Mesenchymal stem cell (in vitro differentiated cells and primary cell): ENCODE measurements around the gene COBL.

ENCODE experiments used
- DNase-seq: peaks from one replicate; pipeline ENCODE4 v3.0.0-alpha.2; 2013
- H2AFZ ChIP-seq: one replicate; pipeline ENCODE4 v1.6.1; 2013; ENCODE audit warnings: low read depth, mild to moderate bottlenecking, control low read depth, inconsistent platforms, low read length, moderate library complexity
- H2AK5ac ChIP-seq: 2 replicates; pipeline ENCODE4 v1.6.1; 2013; ENCODE audit warnings: low read length, moderate library complexity, mild to moderate bottlenecking, inconsistent platforms; ENCODE audit not compliant: severe bottlenecking
- H2BK120ac ChIP-seq: one replicate; pipeline ENCODE4 v1.6.1; 2013; ENCODE audit warnings: low read depth, mild to moderate bottlenecking, inconsistent platforms, low read length, moderate library complexity
- H2BK12ac ChIP-seq, 2 experiments: one replicate each; pipeline ENCODE4 v1.6.1; 2013; ENCODE audit warnings: inconsistent platforms in 2 of 2, low read length in 2 of 2, mild to moderate bottlenecking in 2 of 2, moderate library complexity in 2 of 2, control low read depth in 1 of 2
- H2BK15ac ChIP-seq: one replicate; pipeline ENCODE4 v1.6.1; 2013; ENCODE audit warnings: mild to moderate bottlenecking, low read depth, inconsistent platforms; ENCODE audit not compliant: poor library complexity, severe bottlenecking
- H2BK5ac ChIP-seq: 2 replicates; pipeline ENCODE4 v1.6.1; 2013; ENCODE audit warnings: low read depth, mild to moderate bottlenecking, low read length, control low read depth, inconsistent platforms; ENCODE audit not compliant: poor library complexity, severe bottlenecking
- H3K14ac ChIP-seq, 2 experiments: one replicate each; pipeline ENCODE4 v1.6.1; 2013; ENCODE audit warnings: inconsistent platforms in 2 of 2, low read length in 2 of 2, control low read depth in 1 of 2, mild to moderate bottlenecking in 1 of 2, moderate library complexity in 1 of 2
- H3K18ac ChIP-seq, 2 experiments: one replicate each; pipeline ENCODE4 v1.6.1; 2013; ENCODE audit warnings: inconsistent platforms in 2 of 2, low read length in 2 of 2, control low read depth in 1 of 2, low read depth in 1 of 2, mild to moderate bottlenecking in 1 of 2
- H3K23ac ChIP-seq, 2 experiments: one replicate each; pipeline ENCODE4 v1.6.1; 2013; ENCODE audit warnings: inconsistent platforms in 2 of 2, low read length in 2 of 2, mild to moderate bottlenecking in 2 of 2, moderate library complexity in 2 of 2, control low read depth in 1 of 2
- H3K27ac ChIP-seq: 2 replicates; pipeline ENCODE4 v1.5.1; 2013; ENCODE audit warnings: mild to moderate bottlenecking, moderate library complexity, low read length, control low read depth, inconsistent platforms; ENCODE audit not compliant: poor library complexity, severe bottlenecking
- H3K27me3 ChIP-seq, 2 experiments: 2 replicates each; pipeline versions ENCODE4 v1.6.1 to v1.7.0; 2013; ENCODE audit warnings: low read length in 2 of 2, mild to moderate bottlenecking in 2 of 2, moderate library complexity in 2 of 2, control low read depth in 1 of 2, inconsistent platforms in 1 of 2; ENCODE audit not compliant: control insufficient read depth in 1 of 2, insufficient read depth in 1 of 2
- H3K36me3 ChIP-seq, 2 experiments: 2 replicates each; pipeline versions ENCODE4 v1.6.1 to v1.7.0; 2013; ENCODE audit warnings: low read length in 2 of 2, control low read depth in 1 of 2, inconsistent platforms in 1 of 2, low read depth in 1 of 2, mild to moderate bottlenecking in 1 of 2; ENCODE audit not compliant: insufficient read depth in 2 of 2, control insufficient read depth in 1 of 2
- H3K4ac ChIP-seq, 2 experiments: one replicate each; pipeline ENCODE4 v1.6.1; 2013; ENCODE audit warnings: inconsistent platforms in 2 of 2, low read length in 2 of 2, mild to moderate bottlenecking in 2 of 2, moderate library complexity in 2 of 2, control low read depth in 1 of 2, low read depth in 1 of 2
- H3K4me1 ChIP-seq: 2 replicates; pipeline ENCODE4 v1.6.1; 2013; ENCODE audit warnings: low read depth, low read length, control low read depth; ENCODE audit not compliant: control insufficient read depth, insufficient read depth
- H3K4me2 ChIP-seq: 2 replicates; pipeline ENCODE4 v1.6.1; 2013; ENCODE audit warnings: low read length, mild to moderate bottlenecking, inconsistent platforms; ENCODE audit not compliant: poor library complexity, severe bottlenecking
- H3K4me3 ChIP-seq, 2 experiments: 2 replicates each; pipeline versions ENCODE4 v1.5.1 to v1.7.0; 2013; ENCODE audit warnings: low read length in 2 of 2, mild to moderate bottlenecking in 2 of 2, control low read depth in 1 of 2, low read depth in 1 of 2; ENCODE audit not compliant: insufficient read depth in 1 of 2
- H3K79me1 ChIP-seq: replicated peaks from 2 replicates; pipeline ENCODE4 v1.6.1; 2013; ENCODE audit warnings: mild to moderate bottlenecking, control low read depth, low read length, inconsistent platforms; ENCODE audit not compliant: poor library complexity, severe bottlenecking
- H3K9ac ChIP-seq: 2 replicates; pipeline ENCODE4 v1.7.0; 2013; ENCODE audit warnings: mild to moderate bottlenecking, low read length, moderate library complexity
- H3K9me3 ChIP-seq: 2 replicates; pipeline ENCODE4 v1.7.0; 2013; ENCODE audit warnings: mild to moderate bottlenecking, low read length; ENCODE audit not compliant: control insufficient read depth
- H4K8ac ChIP-seq: one replicate; pipeline ENCODE4 v1.6.1; 2013; ENCODE audit warnings: inconsistent platforms, mild to moderate bottlenecking, low read length, moderate library complexity
- H4K91ac ChIP-seq: one replicate; pipeline ENCODE4 v1.6.1; 2013; ENCODE audit warnings: mild to moderate bottlenecking, low read length, inconsistent platforms
- WGBS: methylation state at CpG from one replicate; pipeline ENCODE4 v1.1.7; 2013; ENCODE audit warnings: mixed read lengths; 5-methylcytosine and 5-hydroxymethylcytosine counted together

The COBL gene

GRCh38 chr7:51233374-51233773, 83.2 kb downstream of the COBL start:
- Histone ChIP-seq H3K27ac (no peak overlapping the region), H2AFZ (no peak overlapping the region), H3K27me3 (peaks cover 0 to 34% of the 10 kb centered on the region in 2 experiments), H4K8ac (no peak overlapping the region), H3K14ac (no peak overlapping the region), H3K4me2 (no peak overlapping the region), H2AK5ac (no peak overlapping the region), H3K79me1 (no peaks in the 10 kb centered on the region), H4K91ac (no peak overlapping the region), H3K23ac (no peak overlapping the region), H3K4me3 (no peak overlapping the region), H3K9ac (no peak overlapping the region), H3K36me3 (no peaks in the 10 kb centered on the region), H3K4ac (no peak overlapping the region), H2BK15ac (no peak overlapping the region), H2BK120ac (no peak overlapping the region), H3K18ac (no peak overlapping the region), H2BK5ac (no peak overlapping the region), H3K9me3 (no peaks in the 10 kb centered on the region), H2BK12ac (no peak overlapping the region), H3K4me1 (no peaks in the 10 kb centered on the region)
- no peak for DNase-seq
- WGBS, result 89% methylated on average over 13 of the region's 13 CpGs

GRCh38 chr7:51230723-51231122, 85.9 kb downstream of the COBL start:
- Histone ChIP-seq H2BK15ac (no peak overlapping the region), H3K79me1 (no peaks in the 10 kb centered on the region), H4K8ac (no peak overlapping the region), H4K91ac (no peak overlapping the region), H3K4me2 (no peak overlapping the region), H2AK5ac (no peak overlapping the region), H2BK120ac (no peak overlapping the region), H3K9ac (no peak overlapping the region), H3K27ac (no peak overlapping the region), H3K4me1 (no peaks in the 10 kb centered on the region), H3K4ac (no peak overlapping the region), H3K23ac (no peak overlapping the region), H3K18ac (no peak overlapping the region), H3K14ac (no peak overlapping the region), H3K4me3 (no peak overlapping the region), H2AFZ (no peak overlapping the region), H2BK12ac (no peak overlapping the region), H2BK5ac (no peak overlapping the region), H3K9me3 (no peaks in the 10 kb centered on the region), H3K36me3 (no peaks in the 10 kb centered on the region), H3K27me3 (peaks cover 0 to 27% of the 10 kb centered on the region in 2 experiments)
- no peak for DNase-seq
- WGBS, result 83% methylated on average over 1 of the region's 5 CpGs

GRCh38 chr7:51230324-51230625, 86.3 kb downstream of the COBL start:
- peaks cover 0 to 27% of the 10 kb centered on the region in 2 experiments for H3K27me3 ChIP-seq
- no peaks in the 10 kb centered on the region for H3K9me3 ChIP-seq
- 89% methylated on average over 2 of the region's 2 CpGs for WGBS
- H3K4me2 ChIP-seq, result no peak overlapping the region
- H2AK5ac ChIP-seq, result no peak overlapping the region
- no peaks in the 10 kb centered on the region for H3K4me1 ChIP-seq
- H2BK12ac ChIP-seq, result no peak overlapping the region
- H3K27ac ChIP-seq, result no peak overlapping the region
- H3K14ac ChIP-seq, result no peak overlapping the region
- no peak overlapping the region for H2BK5ac ChIP-seq
- H2BK120ac ChIP-seq, result no peak overlapping the region
- no peak overlapping the region for H4K8ac ChIP-seq
- no peak overlapping the region for H2BK15ac ChIP-seq
- no peaks in the 10 kb centered on the region for H3K79me1 ChIP-seq
- DNase-seq, result no peak
- no peak overlapping the region for H3K4ac ChIP-seq
- no peak overlapping the region for H4K91ac ChIP-seq
- no peak overlapping the region for H3K4me3 ChIP-seq
- no peaks in the 10 kb centered on the region for H3K36me3 ChIP-seq
- H3K9ac ChIP-seq, result no peak overlapping the region
- H3K18ac ChIP-seq, result no peak overlapping the region
- H2AFZ ChIP-seq, result no peak overlapping the region
- H3K23ac ChIP-seq, result no peak overlapping the region

- Histone ChIP-seq H3K23ac (no peak overlapping the region), H3K18ac (no peak overlapping the region), H3K79me1 (no peaks in the 10 kb centered on the region), H3K4me2 (no peak overlapping the region), H3K4ac (no peak overlapping the region), H2BK15ac (no peak overlapping the region), H3K9ac (no peak overlapping the region), H4K91ac (no peak overlapping the region), H2BK120ac (no peak overlapping the region), H3K27me3 (peaks cover 3 to 27% of the 10 kb centered on the region in 2 experiments), H3K9me3 (no peaks in the 10 kb centered on the region), H3K4me1 (peaks cover under 1% of the 10 kb centered on the region), H3K27ac (no peak overlapping the region), H2BK12ac (no peak overlapping the region), H3K4me3 (no peak overlapping the region), H2AFZ (no peak overlapping the region), H3K36me3 (no peaks in the 10 kb centered on the region), H2AK5ac (no peak overlapping the region), H2BK5ac (no peak overlapping the region), H4K8ac (no peak overlapping the region), H3K14ac (no peak overlapping the region)
- no peak for DNase-seq
- WGBS, result 85% methylated on average over 11 of the region's 11 CpGs
These were observed 86.8 kb downstream of the COBL start for GRCh38 chr7:51229620-51230323.
